ENCODE measurements around the gene LHFPL3. TPM values are rescaled to one million over a fixed set of nuclear protein-coding genes. Genes with fewer than 3 reads are reported as not detected.
A peak's percentile ranks its signal among the peaks of the same experiment; 100 is the strongest.

LHFPL3 gene
- polyA plus RNA-seq, 1 donor = 10.0 TPM

DNA sequence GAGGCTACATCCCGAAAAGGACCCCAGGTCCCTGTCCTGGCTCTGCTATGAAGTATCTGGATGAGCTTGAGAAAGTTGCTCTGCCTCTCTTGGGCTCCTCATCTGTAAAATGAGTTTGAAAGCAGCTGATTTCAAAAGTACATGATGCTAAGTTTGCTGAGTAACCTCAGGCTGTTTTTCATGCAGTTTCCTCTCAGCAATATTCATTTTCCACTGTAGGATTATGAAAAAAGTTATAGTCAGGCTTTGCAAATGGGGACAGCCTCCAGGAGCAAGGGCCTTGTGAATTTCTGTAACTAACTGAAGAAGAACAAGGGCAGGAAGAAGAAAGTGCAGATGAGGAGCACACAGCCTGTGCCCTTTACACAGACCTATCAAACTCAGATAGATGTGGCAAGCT, 518.3 kb downstream of the LHFPL3 start:
- DNase-seq = no peak

DNA sequence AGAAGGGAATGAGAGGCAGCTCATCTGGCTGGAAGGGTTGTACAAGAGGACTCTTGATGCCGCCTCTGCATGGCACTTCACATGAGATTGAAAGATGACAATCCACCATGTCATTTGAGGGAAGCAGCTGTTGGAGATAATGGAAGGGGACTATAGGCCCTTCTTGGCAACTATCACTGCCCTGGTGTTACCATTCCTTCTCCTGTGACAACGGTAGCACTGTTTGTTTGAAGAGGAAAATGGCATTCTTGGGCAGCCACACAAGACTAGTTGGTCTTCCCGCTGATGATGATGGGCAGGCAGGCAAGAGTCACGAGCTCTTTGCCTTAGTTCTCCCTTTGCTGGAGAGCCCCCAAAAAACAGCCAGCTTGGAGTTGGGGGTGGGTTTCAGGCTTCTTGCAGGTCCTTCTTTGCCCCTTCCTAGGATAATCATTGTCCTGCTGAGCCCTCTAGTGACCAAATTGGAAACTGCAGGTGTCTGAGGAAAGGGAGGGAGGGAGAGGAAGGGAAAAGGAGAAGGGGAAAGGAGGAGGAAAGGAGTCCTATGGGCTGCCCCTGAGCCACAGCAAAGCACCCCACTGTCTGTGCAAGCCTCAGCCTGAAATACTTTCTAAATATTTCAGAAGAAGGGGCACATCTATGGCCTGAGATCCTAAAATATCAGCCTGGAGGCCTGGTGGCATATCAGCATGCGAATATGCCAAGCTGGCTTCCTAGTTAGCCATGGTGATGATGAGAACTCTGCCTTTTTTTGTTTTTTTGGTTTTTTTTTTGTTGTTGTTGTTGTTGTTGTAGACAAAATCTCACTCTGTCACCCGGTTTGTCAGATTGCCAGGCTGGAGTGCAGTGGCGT, 520.0 kb downstream of the LHFPL3 start:
- peak; percentile 73 for DNase-seq

DNA sequence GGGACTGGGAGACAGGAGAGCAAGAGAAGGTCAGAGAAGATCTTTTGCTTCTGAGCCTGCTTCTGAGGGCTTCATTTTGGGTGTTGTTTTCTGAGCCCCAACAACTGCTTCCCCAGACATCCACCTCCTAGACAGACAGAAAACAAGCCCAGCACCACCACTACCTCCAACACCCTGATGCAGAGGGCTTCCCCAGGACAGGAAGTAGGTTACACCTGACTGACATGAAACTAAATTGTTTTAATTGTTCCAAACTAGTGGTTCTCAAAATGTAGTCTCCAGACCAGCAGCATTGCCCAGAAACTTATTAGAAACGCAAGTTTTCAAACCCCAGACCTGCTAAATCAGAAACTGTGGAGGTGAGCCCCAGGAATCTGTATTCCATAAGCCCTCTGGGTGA, 522.0 kb downstream of the LHFPL3 start:
- no peak for DNase-seq

DNA sequence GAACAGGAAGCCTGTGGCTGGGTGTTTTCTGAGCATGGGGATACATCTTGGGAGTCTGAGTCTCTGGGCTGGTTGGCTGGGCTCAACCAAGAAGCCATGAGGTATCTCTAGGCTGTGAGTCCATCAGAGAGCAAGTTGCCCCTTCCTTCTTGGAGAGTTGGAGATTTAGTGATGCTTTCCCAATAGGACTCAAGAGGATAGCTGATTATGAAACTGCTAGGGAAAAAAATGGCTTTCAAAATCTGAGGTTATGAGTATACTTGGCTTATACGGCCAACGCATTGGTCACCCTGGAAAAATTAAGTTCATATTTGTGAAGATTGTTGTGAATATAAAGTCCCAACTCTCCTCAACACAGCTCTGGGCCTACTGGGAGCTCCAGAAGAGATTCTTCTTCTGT, 522.9 kb downstream of the LHFPL3 start:
- DNase-seq = no peak

DNA sequence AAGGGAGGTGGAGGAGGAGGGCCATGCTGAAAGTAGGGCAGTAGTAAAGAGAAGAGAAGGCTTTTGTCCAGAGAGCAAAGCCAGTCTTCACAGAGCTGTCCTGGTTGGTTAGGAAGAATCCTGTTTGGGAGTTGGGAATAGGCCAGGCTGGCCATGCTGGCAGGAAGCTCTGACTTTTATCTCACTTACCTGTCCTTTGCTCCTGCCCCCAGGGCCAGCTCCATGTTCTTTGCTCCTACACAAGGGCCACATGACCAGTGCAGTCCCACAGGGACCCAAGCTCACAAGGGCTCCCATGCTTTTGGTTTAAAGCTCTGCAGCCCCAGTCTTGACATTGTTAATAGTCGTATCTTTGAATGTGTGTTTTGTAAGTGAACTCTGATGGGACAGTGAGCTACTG, 524.0 kb downstream of the LHFPL3 start:
- no peak for DNase-seq

DNA sequence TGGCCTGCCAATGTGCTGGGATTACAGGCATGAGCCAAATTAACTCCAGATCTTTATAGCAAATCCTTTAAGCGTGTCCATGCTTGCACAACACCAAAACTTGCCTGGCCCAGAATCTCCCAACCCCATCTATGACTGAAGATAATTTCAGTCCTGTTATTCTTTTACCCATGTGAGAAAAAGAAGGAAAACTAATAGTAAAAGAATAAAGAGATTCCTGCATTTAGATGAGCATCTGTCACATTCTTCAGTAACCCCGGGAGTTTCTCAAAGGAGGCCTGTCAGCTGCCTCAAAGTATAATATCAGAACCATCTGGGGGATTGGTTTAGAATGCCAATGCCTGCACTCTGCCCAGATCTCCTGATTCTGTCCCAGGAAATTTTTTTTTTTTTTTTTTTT, 527.5 kb downstream of the LHFPL3 start:
- DNase-seq = no peak

DNA sequence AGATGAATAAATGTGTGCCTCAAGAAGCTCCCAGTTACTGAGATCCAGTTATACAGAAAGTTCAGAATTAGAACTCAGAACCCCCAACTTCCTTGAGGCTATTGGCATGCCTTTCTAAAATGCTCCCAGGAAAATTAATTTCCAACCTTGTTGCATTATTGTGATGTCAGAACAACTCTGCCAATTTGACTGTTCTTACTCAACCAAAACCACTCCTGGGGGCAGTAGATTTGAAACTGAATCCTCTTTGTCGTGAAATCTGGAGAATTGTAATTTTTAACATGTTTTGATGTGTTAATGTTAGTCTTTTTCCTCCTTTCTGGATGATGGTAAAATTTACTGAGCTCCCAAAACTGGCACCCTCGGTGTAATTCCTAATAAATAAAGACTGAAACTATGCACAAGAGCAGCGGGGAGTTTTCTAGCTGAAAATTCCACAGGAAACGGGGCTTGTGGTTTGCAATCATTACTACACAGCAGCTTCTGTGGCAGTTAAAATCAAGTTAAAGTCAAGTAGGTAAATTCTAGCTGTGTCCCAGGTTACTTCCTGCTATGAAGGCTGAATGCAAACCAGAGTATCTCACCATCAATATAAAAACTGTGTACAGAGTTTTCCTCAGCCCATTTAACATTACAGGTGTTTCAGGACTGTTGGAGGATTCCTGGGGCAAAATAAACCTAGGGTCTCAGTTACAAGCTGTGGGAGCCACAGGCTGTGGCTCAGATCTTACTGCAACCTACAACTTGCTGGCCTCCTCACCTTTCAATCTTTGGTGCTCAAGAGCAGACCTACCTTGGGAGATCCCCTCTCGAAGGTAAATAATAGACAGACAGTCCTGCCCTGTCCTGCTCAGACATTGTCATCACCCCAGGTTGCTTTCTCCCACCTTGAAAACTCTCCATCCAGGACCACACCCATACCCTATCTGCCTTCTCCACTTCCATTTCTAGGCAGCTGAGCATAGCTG, 529.3 kb downstream of the LHFPL3 start:
- DNase-seq = no peak

DNA sequence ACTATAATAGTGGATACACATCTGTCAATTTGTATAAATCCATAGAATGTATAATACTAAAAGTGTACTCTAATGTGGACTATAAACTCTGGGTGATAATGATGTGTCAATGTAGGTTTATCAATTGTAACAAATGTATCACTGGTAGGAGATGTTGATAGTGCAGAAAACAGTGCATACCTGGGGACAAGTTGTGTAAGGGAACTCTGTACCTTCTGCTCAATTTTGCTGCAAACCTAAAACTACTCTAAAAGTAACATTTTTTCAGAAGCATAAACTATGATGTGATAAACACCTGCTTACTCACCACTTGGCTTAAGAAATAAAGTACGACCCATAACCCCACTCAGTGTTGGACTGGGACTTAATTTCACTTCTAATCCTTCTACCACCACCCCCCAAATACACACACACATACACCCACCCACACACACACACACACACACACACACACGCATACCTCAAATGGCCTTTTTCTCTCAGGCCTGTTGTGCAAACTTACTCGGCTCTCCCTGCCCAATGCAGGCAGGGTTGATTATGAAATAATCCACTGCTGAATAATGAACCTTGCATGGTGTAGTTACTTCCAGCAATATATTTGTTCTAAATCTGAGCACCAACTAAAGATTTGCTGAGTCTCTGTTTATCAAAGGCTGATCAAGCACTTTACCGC, 531.5 kb downstream of the LHFPL3 start:
- no peak for DNase-seq

DNA sequence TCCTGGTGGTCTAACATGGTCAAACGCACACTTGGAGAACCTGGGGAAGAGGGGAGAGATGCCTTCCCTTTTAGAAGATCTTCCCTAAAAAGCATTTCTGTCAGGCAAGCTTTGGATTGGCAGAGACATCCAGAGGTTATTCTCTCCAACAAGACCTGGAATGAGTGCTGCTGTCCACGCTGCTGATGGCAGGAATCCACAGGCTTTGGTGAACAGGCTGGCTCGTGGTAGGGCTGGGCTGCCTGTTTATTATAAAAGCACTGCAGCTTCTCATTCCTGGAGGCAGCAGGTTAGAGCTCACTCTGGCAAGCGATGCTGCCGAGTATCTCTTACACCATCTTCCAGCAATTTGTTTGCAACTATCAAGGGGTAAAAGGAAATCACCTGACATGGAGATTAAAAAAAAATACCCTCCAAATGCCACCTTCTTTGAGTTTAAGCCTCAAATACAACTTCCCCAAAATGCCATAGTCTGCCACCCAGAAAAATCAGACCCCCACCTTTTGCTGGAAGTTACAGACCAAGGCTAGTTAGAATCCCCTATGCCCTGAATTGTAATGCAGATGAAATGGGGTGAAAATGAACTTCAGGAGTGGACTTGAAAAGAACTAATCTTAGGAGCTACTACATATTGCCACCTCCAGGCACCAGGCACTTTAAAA, 533.5 kb downstream of the LHFPL3 start:
- no peak for DNase-seq

DNA sequence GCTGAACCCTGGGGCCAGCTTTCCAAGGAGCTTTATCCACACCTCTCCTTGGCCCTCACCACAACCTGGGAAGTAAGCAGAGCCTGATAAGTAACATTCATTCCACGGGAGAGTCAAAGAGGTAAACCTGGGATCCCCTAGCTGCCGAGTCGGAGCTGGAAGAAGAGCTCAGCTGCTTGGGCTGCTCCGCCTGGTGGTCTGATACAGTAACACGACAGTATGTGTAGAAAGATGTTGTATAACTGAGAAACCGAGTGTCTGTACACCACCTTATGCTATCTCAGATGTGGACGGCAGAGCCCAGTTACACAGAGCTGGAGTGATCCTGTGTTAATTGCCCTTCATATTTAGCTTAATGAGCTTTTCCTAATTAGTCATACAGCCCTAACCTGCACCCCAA, 534.3 kb downstream of the LHFPL3 start:
- DNase-seq = no peak

DNA sequence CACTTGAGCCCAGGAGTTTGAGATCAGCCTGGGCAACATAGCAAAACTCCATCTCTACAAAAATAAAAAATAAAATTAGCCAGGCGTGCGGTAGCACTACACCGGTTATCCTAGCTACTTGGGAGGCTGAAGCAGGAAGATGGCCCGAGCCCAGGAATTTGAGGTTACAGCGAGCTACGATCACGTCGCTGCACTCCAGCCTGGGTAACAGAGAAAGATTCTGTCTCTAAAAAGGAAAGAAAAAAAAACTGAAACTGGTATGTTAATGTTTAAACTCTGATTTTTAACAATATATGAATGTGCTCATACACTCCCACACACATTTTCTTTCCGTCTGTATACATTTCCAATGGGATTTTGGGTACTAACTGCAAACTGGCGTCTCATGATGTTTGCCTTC, 545.0 kb downstream of the LHFPL3 start:
- DNase-seq = no peak

DNA sequence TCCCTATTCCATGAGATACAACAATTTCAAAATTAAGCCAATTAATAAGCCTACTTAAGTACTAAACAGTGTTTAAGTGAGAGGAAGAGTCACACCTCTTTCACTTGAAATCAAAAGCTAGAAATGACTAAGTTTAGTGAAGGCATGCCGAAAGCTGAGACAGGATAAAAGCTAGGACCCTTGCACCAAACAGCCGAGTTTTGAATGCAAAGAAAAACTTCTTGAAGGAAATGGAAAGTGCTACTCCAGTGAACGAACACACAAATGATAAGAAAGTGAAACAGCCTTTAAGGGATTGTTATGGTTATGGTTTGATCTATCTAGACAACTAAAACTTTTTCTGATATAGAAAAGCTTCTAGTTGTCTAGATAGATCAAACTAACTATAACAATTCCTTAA, 550.2 kb downstream of the LHFPL3 start:
- DNase-seq = no peak

DNA sequence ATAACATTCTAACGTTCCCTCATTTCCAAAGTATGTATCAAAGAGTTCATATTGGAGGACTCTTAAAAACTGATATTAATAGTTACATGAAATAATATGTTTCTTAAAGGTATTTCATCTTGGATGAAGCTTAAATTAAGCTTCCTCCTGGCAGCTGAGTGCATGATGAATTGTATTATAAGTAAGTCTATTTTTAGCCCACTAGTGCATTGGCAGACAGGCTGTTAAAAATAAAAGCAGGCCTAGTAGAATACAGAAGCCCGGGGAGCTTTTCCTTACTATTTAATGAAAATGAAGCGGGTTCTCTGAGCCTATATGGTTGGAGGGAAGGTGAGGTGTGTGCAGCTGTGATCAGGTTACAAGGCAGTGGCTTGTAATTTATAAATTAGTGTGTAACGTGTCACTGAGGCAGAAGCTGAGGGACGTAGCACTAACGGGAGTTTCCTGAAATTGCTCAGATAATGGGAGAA, 554.9 kb downstream of the LHFPL3 start:
- DNase-seq = peak; percentile 21

DNA sequence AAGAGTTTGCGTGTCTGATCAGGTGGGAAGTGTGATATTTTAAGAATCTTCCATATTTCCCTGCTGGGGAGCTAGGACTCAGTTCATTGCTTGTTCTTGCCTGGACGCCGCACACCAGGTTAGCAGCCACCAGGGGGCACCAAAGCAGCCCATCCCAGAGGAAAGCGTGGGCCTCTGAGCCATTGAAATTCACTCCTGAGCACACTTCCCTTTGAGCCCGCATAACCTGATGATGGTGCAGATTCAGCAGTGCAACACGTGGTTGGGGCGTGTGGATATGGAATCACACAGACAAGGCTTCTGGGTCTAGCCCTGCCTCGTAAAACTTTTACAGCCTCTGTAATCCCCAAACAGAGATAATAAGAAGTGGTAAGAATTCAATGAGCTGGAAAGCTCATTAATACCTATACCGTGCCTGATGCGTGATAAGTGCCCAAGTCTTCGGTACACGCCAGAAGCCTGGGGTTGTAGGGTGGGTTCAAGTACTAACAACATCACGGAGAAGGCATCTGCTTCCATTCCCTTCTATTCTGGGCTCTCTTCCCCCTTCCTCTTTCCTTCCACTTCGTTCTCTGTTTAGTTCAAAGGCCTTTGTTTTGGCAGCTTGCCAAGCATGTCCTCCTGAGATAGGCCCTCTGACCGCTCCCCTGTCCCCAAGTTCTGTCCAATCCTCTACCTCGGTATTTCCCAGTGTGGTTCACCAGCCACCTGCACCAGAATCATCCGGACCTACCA, 555.5 kb downstream of the LHFPL3 start:
- peak; percentile 79 for DNase-seq

DNA sequence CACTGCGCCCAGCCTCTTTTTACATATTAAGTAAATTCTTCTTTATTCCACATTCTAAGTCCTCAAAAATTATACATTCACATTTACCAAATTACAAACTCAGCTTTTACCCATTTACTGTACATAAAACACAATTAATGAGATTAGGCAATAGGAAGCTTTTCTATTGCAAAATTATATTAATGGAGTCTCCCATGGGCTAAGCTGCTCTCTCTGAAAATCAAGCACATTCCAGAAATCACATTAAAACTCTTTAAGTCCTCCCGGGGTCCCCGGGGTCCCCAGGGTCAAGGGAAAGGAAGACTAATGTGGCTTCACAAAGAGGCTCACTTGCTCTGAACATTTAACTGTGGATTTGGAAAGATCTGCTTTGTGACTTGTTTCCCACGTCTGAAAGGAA, 558.2 kb downstream of the LHFPL3 start:
- DNase-seq = no peak

DNA sequence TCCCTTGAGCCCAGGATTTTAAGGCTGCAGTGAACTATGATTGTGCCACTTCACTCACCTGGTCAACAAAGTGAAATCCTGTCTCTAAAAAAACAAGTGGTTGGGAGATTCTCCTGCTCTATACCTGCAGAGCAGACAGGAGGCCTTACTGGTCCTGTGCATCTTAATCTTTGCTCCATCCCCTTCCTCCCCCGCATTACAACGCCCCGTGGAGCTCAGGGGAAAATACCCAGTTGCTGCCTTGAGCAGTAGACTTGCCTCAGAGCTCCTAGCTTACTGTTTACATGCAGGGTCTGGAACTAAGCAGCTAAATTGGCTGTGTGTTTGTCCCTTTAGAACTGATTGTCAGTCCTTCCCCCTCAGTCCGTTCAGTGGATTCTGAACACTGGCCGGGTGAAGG, 561.8 kb downstream of the LHFPL3 start:
- no peak for DNase-seq

DNA sequence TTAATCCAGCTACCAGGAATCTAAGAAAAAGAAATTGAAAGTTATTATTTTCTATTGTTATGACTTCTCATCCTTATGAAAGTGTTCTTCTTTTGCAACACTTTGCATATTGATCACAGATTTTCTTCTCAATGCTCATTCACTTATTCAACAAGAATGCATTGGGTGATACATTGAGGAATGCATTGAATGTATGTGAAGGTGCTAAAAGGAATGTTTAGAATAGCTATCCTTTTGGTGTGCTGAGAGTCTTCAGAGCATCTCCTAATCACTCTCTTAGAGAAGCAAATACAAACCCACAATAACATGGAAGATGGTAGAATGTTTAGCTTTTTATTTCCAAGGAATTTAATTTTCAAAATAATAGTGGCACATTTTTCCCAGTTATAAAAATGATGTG, 563.5 kb downstream of the LHFPL3 start:
- no peak for DNase-seq

DNA sequence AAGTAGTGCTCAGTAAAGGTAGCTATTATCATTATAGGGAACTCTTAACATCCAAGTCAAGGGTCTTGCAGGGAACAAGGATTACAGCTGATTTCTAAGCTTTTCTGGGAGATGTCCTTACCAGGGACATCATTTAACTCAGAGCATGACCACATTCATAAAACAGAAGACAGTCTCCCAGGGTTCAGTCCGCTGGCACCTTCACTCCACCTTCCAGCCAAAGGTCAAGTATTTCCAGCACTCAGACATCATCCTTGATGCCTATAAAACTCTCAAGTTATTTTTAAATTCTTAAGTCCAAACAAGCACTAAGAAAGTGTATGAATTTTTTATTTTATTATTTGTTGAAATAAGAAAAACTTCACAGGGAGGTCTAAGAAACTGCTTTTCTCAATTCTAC, 565.9 kb downstream of the LHFPL3 start:
- DNase-seq = no peak

DNA sequence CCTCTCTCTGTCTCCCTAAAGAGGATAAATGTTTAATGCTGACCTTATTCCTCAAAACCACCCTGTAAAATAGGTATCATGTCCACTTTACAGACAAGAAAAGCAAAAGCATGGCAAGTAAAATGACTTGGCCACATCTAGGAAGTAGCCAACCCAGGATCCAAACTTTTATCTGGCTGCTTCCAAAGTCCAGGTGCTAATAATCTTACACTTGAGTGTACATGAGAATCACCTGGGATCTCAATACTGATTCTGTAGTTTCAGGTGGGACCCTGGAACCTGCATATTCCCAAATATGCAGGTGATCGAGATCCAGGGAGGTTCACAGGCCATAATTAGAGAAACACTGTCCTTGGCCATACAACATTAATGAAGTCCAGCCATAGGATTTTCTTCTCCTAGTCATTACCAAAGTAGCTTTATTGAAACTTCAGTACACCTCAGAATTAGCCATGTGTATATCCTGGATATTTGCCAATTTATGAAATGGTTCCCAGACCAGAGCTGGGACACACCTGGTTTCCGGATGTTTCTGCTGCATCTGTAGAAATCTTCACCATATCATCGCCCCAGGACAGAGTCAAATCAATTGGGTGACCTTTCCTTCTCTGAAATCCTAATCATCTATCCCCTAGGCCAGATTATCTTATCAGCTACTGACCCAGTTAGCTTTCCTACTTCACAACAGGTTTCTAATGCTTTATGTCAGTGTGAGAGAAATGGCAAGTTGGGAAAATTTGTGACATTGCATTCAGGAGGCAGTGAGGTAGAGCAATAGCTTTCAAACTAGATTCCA, 566.5 kb downstream of the LHFPL3 start:
- DNase-seq = no peak

DNA sequence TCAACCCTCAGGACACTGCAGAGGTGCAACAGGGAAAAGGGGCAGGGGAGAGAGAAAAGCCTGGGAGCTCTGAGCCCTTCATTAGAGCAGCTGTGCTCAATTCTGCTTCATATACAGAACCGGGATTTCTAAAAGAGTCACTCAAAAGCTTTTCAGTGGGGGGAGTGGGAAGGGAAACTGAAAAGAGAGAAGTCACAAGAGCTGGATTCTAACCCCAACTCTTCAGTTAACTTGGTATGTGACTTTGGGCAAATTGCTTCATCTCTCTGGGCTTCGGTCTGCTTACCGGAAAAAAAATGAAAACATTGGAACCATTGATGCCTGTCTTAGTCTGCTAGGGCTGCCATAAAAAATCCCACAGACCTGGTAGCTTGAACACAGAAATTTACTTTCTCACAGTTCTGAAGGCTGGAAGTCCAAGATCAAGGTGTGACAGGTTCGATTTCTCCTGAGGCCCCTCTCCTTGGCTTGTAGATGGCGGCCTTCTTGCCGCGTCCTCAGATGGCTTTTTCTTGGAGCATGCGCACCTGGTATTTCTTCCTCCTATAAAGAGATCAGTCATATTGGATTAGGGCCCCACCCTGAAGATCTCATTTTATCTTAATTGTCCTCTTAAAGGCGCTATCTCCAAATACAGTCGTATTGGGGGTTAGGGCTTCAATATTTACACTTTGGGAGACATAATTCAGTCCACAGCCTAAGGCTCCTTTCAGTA, 567.3 kb downstream of the LHFPL3 start:
- no peak for DNase-seq

Data from left kidney (tissue), 2 donors.